ENCODE results near the gene ERBB4.

GRCh38 chr2:211468217-211468616, 1070.4 kb downstream of the ERBB4 start:
- TF ChIP-seq CTCF (IDR thresholded peaks at IDR 0.05) (no peak), POLR2A (IDR thresholded peaks at IDR 0.05) (no peak)

All from lower leg skin (tissue), 3 donors.